GM18505 (cell line): ENCODE measurements around the gene SNCB.
A peak's percentile ranks its signal among the peaks of the same experiment; 100 is the strongest.

Experiments
- ATAC-seq: cut with Tn5 transposase; IDR thresholded peaks from one replicate; pipeline ENCODE4 v1.9.1; 2021; ENCODE audit not compliant: unreplicated experiment
- POLR2A ChIP-seq: IDR thresholded peaks from 4 replicates; pipeline ENCODE4 v1.6.1; 2011; ENCODE audit warnings: borderline replicate concordance; ENCODE audit not compliant: insufficient read depth, insufficient read length; ENCODE audit errors: extremely low read depth

The SNCB gene

DNA sequence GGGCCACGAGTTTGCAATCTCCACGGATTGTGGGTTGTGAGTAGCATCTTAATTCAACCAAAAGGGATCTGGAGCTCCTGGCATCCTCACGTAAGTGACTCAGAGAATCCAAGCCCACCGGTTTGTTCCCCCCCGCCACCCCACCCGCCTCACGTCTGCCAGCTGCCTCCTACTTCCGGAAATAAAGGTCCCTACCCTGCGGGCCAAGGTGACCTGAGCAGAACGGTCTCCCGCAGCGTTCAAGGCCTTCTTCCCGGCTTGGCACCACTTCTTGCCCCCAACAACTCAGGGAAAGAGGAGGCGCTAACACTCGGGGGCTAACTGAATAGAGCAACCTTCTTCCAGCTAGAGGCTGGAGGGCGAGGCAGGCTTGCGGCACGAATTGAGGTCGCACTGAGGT, 11.6 kb downstream of the SNCB start:
- no peak for TF ChIP-seq POLR2A
- no peak for ATAC-seq

DNA sequence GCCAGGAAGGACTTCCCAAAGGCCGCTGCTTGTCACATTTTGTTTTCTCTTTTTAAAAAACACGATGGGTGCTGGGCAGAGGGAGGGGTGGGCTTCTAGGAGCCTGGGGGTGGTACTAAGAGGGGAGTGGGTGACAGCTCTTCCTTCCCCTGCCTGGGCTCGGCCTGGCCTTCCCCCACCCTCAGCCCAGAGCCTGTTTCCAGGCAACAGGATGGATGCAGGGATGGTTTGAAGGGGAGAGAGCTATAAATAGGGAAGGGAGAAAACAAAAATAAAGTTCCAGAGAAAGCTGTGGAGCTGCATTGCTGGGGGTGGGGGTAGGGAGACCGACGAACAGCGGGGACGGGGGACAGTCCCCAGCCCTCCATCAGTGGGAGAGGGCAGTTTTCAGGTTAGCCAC, 13.8 kb downstream of the SNCB start:
- TF ChIP-seq POLR2A = no peak
- ATAC-seq = no peak

DNA sequence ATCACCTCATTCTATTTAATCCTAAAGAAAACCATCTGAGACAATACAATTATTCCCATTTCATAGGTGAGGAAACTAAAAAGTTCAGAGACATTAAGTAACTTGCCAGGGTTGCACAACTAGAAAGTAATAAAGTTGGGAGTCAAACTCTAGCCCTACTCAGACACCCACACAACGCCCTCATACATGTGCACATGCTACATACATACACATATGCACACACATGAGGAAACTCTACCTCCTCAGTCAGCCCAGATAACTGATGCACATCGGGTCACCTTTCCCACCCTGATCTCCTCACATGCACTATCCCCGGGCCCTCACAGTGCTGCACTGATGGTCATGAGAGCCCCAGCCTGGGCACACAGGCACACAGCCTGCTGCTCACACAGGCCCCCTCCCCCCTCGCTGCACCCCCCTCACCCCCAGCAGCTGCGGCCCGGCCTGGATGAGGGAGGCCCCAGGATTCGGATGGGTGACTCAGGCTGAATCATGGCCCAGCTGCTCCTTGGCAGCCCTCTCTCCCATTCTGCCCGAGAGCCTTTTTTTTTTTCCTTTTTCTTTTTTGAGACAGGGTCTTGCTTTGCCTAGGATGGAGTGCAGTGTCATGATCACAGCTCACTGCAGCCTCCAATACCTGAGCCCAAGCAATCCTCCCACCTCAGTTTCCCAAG, 15.4 kb downstream of the SNCB start:
- TF ChIP-seq POLR2A = no peak
- no peak for ATAC-seq

GRCh38 chr5:176612855-176613254, 17.5 kb downstream of the SNCB start:
- ATAC-seq = no peak
- TF ChIP-seq POLR2A = no peak

GRCh38 chr5:176612008-176612407, 18.3 kb downstream of the SNCB start:
- no peak for TF ChIP-seq POLR2A

GRCh38 chr5:176611435-176611834, 18.9 kb downstream of the SNCB start:
- ATAC-seq = no peak
- TF ChIP-seq POLR2A = no peak

More at GRCh38 chr5:176612008-176612407, 18.3 kb downstream of the SNCB start:
- ATAC-seq = no peak

- no peak for TF ChIP-seq POLR2A
- ATAC-seq = no peak
Measured at GRCh38 chr5:176610435-176610773, 19.9 kb downstream of the SNCB start.

DNA sequence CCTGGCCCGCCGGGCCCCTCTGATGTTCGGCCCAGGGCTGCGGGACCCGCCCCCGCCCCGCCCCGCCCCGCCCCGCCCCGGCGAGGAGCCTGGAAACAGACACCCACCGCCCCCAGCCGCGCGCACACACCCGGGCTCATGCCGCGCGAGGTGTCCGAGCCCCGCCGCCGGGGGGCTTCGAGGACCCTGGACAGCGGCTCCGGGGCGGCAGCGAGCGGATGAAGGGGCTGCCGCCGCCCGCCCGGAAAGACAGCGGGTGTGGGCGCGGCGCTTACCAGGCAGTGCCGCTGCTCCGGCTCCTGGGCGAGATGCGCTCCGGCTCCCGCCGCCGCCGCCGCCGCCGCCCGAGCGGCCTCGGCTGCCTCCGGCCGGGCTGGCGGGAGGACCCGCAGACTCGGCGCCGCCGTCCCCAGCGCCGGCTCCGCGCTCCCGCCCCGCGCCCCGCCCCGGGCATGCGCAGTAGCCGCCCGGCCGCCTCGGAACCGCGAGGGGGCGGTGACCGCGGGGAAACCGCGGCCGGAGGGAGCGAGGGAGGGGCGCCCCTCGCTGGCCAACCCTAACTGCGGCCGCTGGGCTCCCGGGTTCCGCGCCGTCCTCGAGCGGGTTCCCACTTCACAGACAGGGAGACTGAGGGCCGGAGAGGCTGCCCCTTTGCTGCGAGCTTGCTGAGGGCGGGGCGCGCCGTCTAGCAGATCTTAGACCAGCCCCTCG, 20.5 kb downstream of the SNCB start, which contains the start of gene GPRIN1:
TSS of gene GPRIN1 (minus strand) at position 433 of the 711 bp plus-strand sequence. CDS start 10,322 bp downstream, outside the sequence.
- ATAC-seq = peak; percentile 81
- no peak for TF ChIP-seq POLR2A

DNA sequence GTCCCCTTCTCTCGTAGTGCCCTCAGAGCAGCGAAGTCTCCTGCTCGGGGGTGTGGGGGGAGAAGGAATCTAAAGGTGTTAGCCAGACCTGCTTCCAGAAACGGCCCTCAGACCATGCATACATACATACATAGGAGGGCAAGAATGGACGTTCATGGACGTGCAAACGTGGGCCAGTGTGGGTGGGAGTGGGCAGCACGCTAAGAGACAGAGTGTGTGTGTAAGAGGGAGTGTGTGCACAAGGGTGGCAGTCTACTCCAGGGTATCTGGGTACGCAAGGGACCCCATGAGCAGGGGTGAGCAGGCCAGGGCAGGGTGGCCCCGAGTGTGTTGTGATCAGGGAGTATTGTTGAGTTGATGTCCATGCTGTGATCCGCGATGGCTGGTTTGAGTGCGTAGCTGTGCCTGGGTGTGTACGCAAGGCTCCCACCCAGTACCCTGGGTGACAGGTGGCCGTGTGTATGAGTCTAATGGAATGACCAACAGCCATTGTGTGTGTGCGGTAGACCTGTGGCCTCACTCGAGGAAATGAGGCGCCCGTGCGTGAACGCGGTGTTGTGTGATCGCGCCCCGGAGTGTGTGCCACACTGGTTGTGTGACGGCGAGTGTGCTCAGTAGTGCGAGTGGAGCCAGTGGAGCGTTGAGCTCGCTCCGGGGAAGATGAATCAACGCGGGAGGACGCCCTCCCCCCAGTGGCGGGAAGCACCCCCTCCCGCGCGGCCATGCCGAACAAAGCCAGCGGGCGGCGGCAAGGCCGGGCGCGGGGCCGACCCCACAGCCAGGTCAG, 21.2 kb downstream of the SNCB start:
- ATAC-seq = peak; percentile 20
- TF ChIP-seq POLR2A = no peak

GRCh38 chr5:176608142-176608705, 22.1 kb downstream of the SNCB start:
- no peak for ATAC-seq
- TF ChIP-seq POLR2A = no peak

GRCh38 chr5:176606875-176607274, 23.5 kb downstream of the SNCB start:
- no peak for ATAC-seq
- TF ChIP-seq POLR2A = no peak

GRCh38 chr5:176606032-176606431, 24.3 kb downstream of the SNCB start:
- no peak for TF ChIP-seq POLR2A
- no peak for ATAC-seq

DNA sequence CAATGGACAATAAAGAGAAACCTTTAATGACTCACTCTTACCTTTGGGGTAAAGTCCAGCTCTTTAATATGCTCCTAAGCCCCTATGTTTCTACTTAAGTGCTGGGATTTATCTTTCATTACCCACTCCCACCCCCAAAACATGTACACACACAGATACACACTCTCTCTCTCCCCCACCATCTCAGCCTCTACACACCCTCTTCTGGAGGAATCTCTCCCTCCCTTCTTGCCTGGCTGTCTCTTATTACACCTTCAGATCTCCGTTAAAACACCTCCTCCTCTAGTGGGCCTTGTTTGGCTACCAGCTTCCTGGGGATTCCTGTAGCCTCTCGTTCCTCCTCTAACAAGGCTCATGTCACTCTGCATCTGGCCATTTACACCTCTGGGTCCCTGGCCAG, 27.2 kb downstream of the SNCB start:
- no peak for ATAC-seq
- no peak for TF ChIP-seq POLR2A
